ENCODE measurements around the gene SLC35B4. TPM values are rescaled to one million over a fixed set of nuclear protein-coding genes. Genes with fewer than 3 reads are reported as not detected.
A peak's percentile ranks its signal among the peaks of the same experiment; 100 is the strongest.

Gene SLC35B4
- total RNA-seq, 1 donor from 2014 or later, result 12.0 TPM

GRCh38 chr7:134359787-134360432 lies 43.2 kb upstream of the SLC35B4 start:
- Histone ChIP-seq H3K4me3 (no peak overlapping the region), H3K27ac (no peak overlapping the region), H3K9me3 (no peaks in the 10 kb centered on the region), H3K4me1 (no peaks in the 10 kb centered on the region), H3K27me3 (no peaks in the 10 kb centered on the region), H3K36me3 (no peaks in the 10 kb centered on the region)
- DNase-seq (no peak), ATAC-seq (no peak)
- no peak for TF ChIP-seq CTCF (IDR thresholded peaks at IDR 0.05)
- intact Hi-C loops (cut with DNase I), result no loop called here

GRCh38 chr7:134357486-134357885 lies 40.8 kb upstream of the SLC35B4 start:
- no peaks in the 10 kb centered on the region for H3K27me3 ChIP-seq
- no peak overlapping the region for H3K27ac ChIP-seq
- ATAC-seq (no peak), DNase-seq (no peak)
- H3K9me3 ChIP-seq, result no peaks in the 10 kb centered on the region
- no peak for TF ChIP-seq CTCF (IDR thresholded peaks at IDR 0.05)
- intact Hi-C loops (cut with DNase I), result no loop called here
- no peaks in the 10 kb centered on the region for H3K36me3 ChIP-seq
- no peak overlapping the region for H3K4me3 ChIP-seq
- H3K4me1 ChIP-seq, result no peaks in the 10 kb centered on the region

GRCh38 chr7:134356421-134356936 lies 39.7 kb upstream of the SLC35B4 start:
- no peak overlapping the region for H3K4me3 ChIP-seq
- DNase-seq, result no peak
- H3K27ac ChIP-seq, result no peak overlapping the region
- no peaks in the 10 kb centered on the region for H3K4me1 ChIP-seq
- no peak for ATAC-seq
- H3K9me3 ChIP-seq, result no peaks in the 10 kb centered on the region
- no peaks in the 10 kb centered on the region for H3K36me3 ChIP-seq
- TF ChIP-seq CTCF (IDR thresholded peaks at IDR 0.05), result no peak
- intact Hi-C loops (cut with DNase I), result no loop called here
- no peaks in the 10 kb centered on the region for H3K27me3 ChIP-seq

- ATAC-seq, result peak; percentile 58
- no peak overlapping the region for H3K4me3 ChIP-seq
- TF ChIP-seq CTCF (IDR thresholded peaks at IDR 0.05), result no peak
- H3K4me1 ChIP-seq, result no peaks in the 10 kb centered on the region
- no peaks in the 10 kb centered on the region for H3K36me3 ChIP-seq
- DNase-seq, result no peak
- no peaks in the 10 kb centered on the region for H3K9me3 ChIP-seq
- intact Hi-C loops (cut with DNase I), result no loop called here
- no peaks in the 10 kb centered on the region for H3K27me3 ChIP-seq
- no peak overlapping the region for H3K27ac ChIP-seq
Measured at GRCh38 chr7:134355927-134356326, 39.2 kb upstream of the SLC35B4 start.

- DNase-seq, result no peak
- intact Hi-C loops (cut with DNase I), result no loop called here
- no peak for ATAC-seq
- TF ChIP-seq CTCF (IDR thresholded peaks at IDR 0.05), result no peak
- H3K4me1 ChIP-seq, result no peaks in the 10 kb centered on the region
- no peak overlapping the region for H3K4me3 ChIP-seq
- H3K36me3 ChIP-seq, result no peaks in the 10 kb centered on the region
- no peak overlapping the region for H3K27ac ChIP-seq
- H3K9me3 ChIP-seq, result no peaks in the 10 kb centered on the region
- H3K27me3 ChIP-seq, result no peaks in the 10 kb centered on the region
Measured at GRCh38 chr7:134355004-134355525, 38.3 kb upstream of the SLC35B4 start.
